Stomach (tissue), 4 donors: Measurements from ENCODE around the gene RNF19B.

Source experiments
- POLR2A ChIP-seq, 4 donors: fragments of 450-650 bp; IDR thresholded peaks; one replicate each; pipeline ENCODE4 v1.6.1; 2016; ENCODE audit warnings: antibody characterized with exemption in 4 of 4, control low read depth in 2 of 4, mild to moderate bottlenecking in 1 of 4, moderate library complexity in 1 of 4
- TF ChIP-seq, protein P1 (sequence below), 7 experiments: fragments of 450-650 bp in 4 of 7; fragments of 200-600 bp in 3 of 7; sonication (generic) in 3 of 7; IDR thresholded peaks; one replicate each; pipeline ENCODE4 v1.5.1; 2016 to 2019; ENCODE audit warnings: antibody characterized with exemption in 7 of 7, control low read depth in 2 of 7, mild to moderate bottlenecking in 1 of 7

DNA sequence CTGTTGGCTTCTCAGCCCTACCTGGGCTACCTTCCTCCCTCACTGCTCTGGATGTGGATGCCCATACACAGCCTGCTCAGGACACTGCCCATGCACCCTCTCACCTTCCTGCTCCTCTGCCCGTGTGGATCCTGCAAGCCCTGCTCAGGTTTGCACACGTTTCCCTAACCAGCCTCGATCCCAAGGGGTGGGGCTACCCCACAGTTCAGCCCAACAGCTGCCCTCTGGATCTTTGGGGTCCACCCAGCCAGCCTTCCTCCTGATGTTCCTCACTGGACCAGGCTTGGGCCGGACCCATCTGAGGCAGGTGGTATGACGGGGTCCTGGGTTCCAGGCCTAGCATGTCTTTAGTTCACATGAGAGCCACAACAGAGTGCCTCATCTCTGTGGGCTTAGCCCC is 68.2 kb downstream of the RNF19B start:
- TF ChIP-seq POLR2A (IDR thresholded peaks at IDR 0.05), result no peak
- TF ChIP-seq, protein P1, sequence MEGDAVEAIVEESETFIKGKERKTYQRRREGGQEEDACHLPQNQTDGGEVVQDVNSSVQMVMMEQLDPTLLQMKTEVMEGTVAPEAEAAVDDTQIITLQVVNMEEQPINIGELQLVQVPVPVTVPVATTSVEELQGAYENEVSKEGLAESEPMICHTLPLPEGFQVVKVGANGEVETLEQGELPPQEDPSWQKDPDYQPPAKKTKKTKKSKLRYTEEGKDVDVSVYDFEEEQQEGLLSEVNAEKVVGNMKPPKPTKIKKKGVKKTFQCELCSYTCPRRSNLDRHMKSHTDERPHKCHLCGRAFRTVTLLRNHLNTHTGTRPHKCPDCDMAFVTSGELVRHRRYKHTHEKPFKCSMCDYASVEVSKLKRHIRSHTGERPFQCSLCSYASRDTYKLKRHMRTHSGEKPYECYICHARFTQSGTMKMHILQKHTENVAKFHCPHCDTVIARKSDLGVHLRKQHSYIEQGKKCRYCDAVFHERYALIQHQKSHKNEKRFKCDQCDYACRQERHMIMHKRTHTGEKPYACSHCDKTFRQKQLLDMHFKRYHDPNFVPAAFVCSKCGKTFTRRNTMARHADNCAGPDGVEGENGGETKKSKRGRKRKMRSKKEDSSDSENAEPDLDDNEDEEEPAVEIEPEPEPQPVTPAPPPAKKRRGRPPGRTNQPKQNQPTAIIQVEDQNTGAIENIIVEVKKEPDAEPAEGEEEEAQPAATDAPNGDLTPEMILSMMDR (IDR thresholded peaks at IDR 0.05), result no peak
